GM12891 (cell line): ENCODE data around the gene CDH10.

Experiments used
- DNase-seq: peaks from one replicate; pipeline ENCODE4 v3.0.0; 2011; ENCODE audit warnings: low spot score; ENCODE audit not compliant: insufficient read length
- FAIRE-seq: peaks from 2 replicates; lab custom pipeline; 2011; peaks lifted over from hg19 to GRCh38; lab: Jason Lieb, UNC
- PAX5 ChIP-seq: IDR thresholded peaks from 2 replicates; pipeline ENCODE4 v1.6.1; 2011; ENCODE audit warnings: low read length, moderate library complexity, mild to moderate bottlenecking; ENCODE audit not compliant: insufficient read depth, severe bottlenecking
- POLR2A ChIP-seq: IDR thresholded peaks from 2 replicates; pipeline ENCODE4 v1.6.1; 2011; ENCODE audit warnings: low read depth, low read length, control low read depth
- POLR2AphosphoS5 ChIP-seq: IDR thresholded peaks from 2 replicates; pipeline ENCODE4 v1.6.1; 2011; ENCODE audit warnings: low read depth, low read length, control low read depth
- POU2F2 ChIP-seq: IDR thresholded peaks from 2 replicates; pipeline ENCODE4 v1.6.1; 2011; ENCODE audit warnings: low read depth, mild to moderate bottlenecking, control low read depth, low read length, moderate library complexity
- SPI1 ChIP-seq: IDR thresholded peaks from 2 replicates; pipeline ENCODE4 v1.6.1; 2011; ENCODE audit warnings: low read depth, low read length, control low read depth
- TAF1 ChIP-seq: IDR thresholded peaks from 2 replicates; pipeline ENCODE4 v1.6.1; 2011; ENCODE audit warnings: low read depth, low read length, control low read depth

Gene CDH10

GRCh38 chr5:24497591-24498157, 147.1 kb downstream of the CDH10 start:
- TF ChIP-seq SPI1 (no peak), PAX5 (no peak), POLR2AphosphoS5 (no peak), POU2F2 (no peak), TAF1 (no peak), POLR2A (no peak)
- no peak for FAIRE-seq
- DNase-seq = no peak

- no peak for FAIRE-seq
- TF ChIP-seq PAX5 = no peak
- no peak for TF ChIP-seq POLR2AphosphoS5
- no peak for TF ChIP-seq SPI1
- no peak for TF ChIP-seq POLR2A
- TF ChIP-seq POU2F2 = no peak
- TF ChIP-seq TAF1 = no peak
- DNase-seq = no peak
These were observed 147.6 kb downstream of the CDH10 start for GRCh38 chr5:24497145-24497544.

- FAIRE-seq (no peak), DNase-seq (no peak)
- TF ChIP-seq SPI1 = no peak
- no peak for TF ChIP-seq PAX5
- no peak for TF ChIP-seq POU2F2
- TF ChIP-seq POLR2AphosphoS5 = no peak
- no peak for TF ChIP-seq POLR2A
- TF ChIP-seq TAF1 = no peak
These were observed 148.5 kb downstream of the CDH10 start for GRCh38 chr5:24496268-24496667.

GRCh38 chr5:24492229-24492628, 152.5 kb downstream of the CDH10 start:
- TF ChIP-seq POLR2AphosphoS5 = no peak
- no peak for TF ChIP-seq PAX5
- no peak for FAIRE-seq
- DNase-seq = no peak

- TF ChIP-seq SPI1 (no peak), PAX5 (no peak), POLR2AphosphoS5 (no peak), POU2F2 (no peak), TAF1 (no peak), POLR2A (no peak)
- FAIRE-seq (no peak), DNase-seq (no peak)
These were observed 153.3 kb downstream of the CDH10 start for GRCh38 chr5:24491490-24491889.

- no peak for DNase-seq
- TF ChIP-seq POU2F2 (no peak), TAF1 (no peak), PAX5 (no peak), SPI1 (no peak), POLR2A (no peak), POLR2AphosphoS5 (no peak)
- FAIRE-seq = no peak
These were observed 157.2 kb downstream of the CDH10 start for GRCh38 chr5:24487368-24488229.

- TF ChIP-seq POU2F2 (no peak), TAF1 (no peak), POLR2A (no peak), SPI1 (no peak), POLR2AphosphoS5 (no peak), PAX5 (no peak)
- FAIRE-seq (no peak), DNase-seq (no peak)
These were observed 163.8 kb downstream of the CDH10 start for GRCh38 chr5:24480952-24481351.

- no peak for FAIRE-seq
- no peak for DNase-seq
- no peak for TF ChIP-seq POLR2AphosphoS5
- TF ChIP-seq SPI1 = no peak
- no peak for TF ChIP-seq POU2F2
These were observed 166.8 kb downstream of the CDH10 start for GRCh38 chr5:24477958-24478357.

GRCh38 chr5:24475101-24475500, 169.7 kb downstream of the CDH10 start:
- FAIRE-seq (no peak), DNase-seq (no peak)
- no peak for TF ChIP-seq POLR2A
- no peak for TF ChIP-seq POLR2AphosphoS5
- no peak for TF ChIP-seq SPI1
- no peak for TF ChIP-seq TAF1
- TF ChIP-seq POU2F2 = no peak
- no peak for TF ChIP-seq PAX5

GRCh38 chr5:24474685-24475084, 170.1 kb downstream of the CDH10 start:
- no peak for DNase-seq
- TF ChIP-seq POLR2A (no peak), TAF1 (no peak), PAX5 (no peak), SPI1 (no peak), POU2F2 (no peak), POLR2AphosphoS5 (no peak)

GRCh38 chr5:24472518-24472917, 172.3 kb downstream of the CDH10 start:
- DNase-seq (no peak), FAIRE-seq (no peak)
- no peak for TF ChIP-seq POU2F2
- TF ChIP-seq TAF1 = no peak
- no peak for TF ChIP-seq PAX5
- TF ChIP-seq POLR2AphosphoS5 = no peak
- no peak for TF ChIP-seq POLR2A
- TF ChIP-seq SPI1 = no peak

More at GRCh38 chr5:24474685-24475084, 170.1 kb downstream of the CDH10 start:
- no peak for FAIRE-seq
